B cell (primary cell): ENCODE measurements around the gene SAPCD2.

Source experiments
- CTCF ChIP-seq: fragments of 200-600 bp; IDR thresholded peaks from one replicate; pipeline ENCODE4 v1.8.0; 2022; ENCODE audit warnings: antibody characterized with exemption, mild to moderate bottlenecking
- EZH2 ChIP-seq: IDR thresholded peaks from 2 replicates; pipeline ENCODE4 v1.6.1; 2012; ENCODE audit warnings: borderline replicate concordance, low read depth, mild to moderate bottlenecking, moderate library complexity, low read length; ENCODE audit not compliant: insufficient read depth, poor library complexity, severe bottlenecking

- TF ChIP-seq CTCF, result peak; percentile 16
- no peak for TF ChIP-seq EZH2
Observed at GRCh38 chr9:137031904-137032640, 38.3 kb downstream of the SAPCD2 start, which contains the start of gene FUT7.
